ENCODE data around the gene MACO1.

- no peak for TF ChIP-seq POLR2A (IDR thresholded peaks at IDR 0.05; ENCODE audit: low read length)
- no peak for TF ChIP-seq GATA1 (IDR thresholded peaks at IDR 0.05; ENCODE audit: low read depth, low read length)
These were observed 2.1 kb upstream of the MACO1 start for GRCh38 chr1:25428475-25429166.
